HEK293 (cell line): Measurements from ENCODE around the gene ZFR2.

Source experiments
- GLIS2 ChIP-seq: fragments of 450-650 bp; formaldehyde crosslinking; IDR thresholded peaks from 2 replicates; pipeline ENCODE4 v1.5.1; 2016; ENCODE audit warnings: missing biosample characterization, missing genetic modification characterization
- HOXC10 ChIP-seq: sonication (generic); formaldehyde crosslinking; IDR thresholded peaks from 2 replicates; pipeline ENCODE4 v1.8.1; 2023; ENCODE audit warnings: mild to moderate bottlenecking, missing genetic modification reagents
- HOXD13 ChIP-seq: sonication (generic); formaldehyde crosslinking; IDR thresholded peaks from 2 replicates; pipeline ENCODE4 v1.8.0; 2022; ENCODE audit warnings: missing genetic modification reagents, borderline replicate concordance
- OSR2 ChIP-seq: fragments of 450-650 bp; formaldehyde crosslinking; IDR thresholded peaks from 2 replicates; pipeline ENCODE4 v1.5.1; 2016; ENCODE audit warnings: missing biosample characterization, missing genetic modification characterization
- PATZ1 ChIP-seq: fragments of 450-650 bp; formaldehyde crosslinking; IDR thresholded peaks from 2 replicates; pipeline ENCODE4 v1.5.1; 2016; ENCODE audit warnings: missing biosample characterization, missing genetic modification characterization
- SP2 ChIP-seq: fragments of 450-650 bp; formaldehyde crosslinking; IDR thresholded peaks from 2 replicates; pipeline ENCODE4 v1.5.1; 2016; ENCODE audit warnings: missing biosample characterization, missing genetic modification characterization
- TSHZ1 ChIP-seq: fragments of 450-650 bp; formaldehyde crosslinking; IDR thresholded peaks from 2 replicates; pipeline ENCODE4 v1.5.1; 2016; ENCODE audit warnings: missing biosample characterization, missing genetic modification characterization, borderline replicate concordance
- YY1 ChIP-seq: fragments of 450-650 bp; formaldehyde crosslinking; IDR thresholded peaks from 2 replicates; pipeline ENCODE4 v1.5.1; 2018; ENCODE audit warnings: missing biosample characterization, missing genetic modification characterization
- ZBTB21 ChIP-seq: fragments of 450-650 bp; formaldehyde crosslinking; IDR thresholded peaks from 2 replicates; pipeline ENCODE4 v1.5.1; 2017; ENCODE audit warnings: missing biosample characterization, missing genetic modification characterization
- ZBTB49 ChIP-seq: fragments of 450-650 bp; formaldehyde crosslinking; IDR thresholded peaks from 2 replicates; pipeline ENCODE4 v1.5.1; 2016; ENCODE audit warnings: missing biosample characterization, missing genetic modification characterization, low read depth
- ZFP41 ChIP-seq: fragments of 450-650 bp; formaldehyde crosslinking; IDR thresholded peaks from 2 replicates; pipeline ENCODE4 v1.5.1; 2016; ENCODE audit warnings: missing biosample characterization, missing genetic modification characterization, borderline replicate concordance
- ZIC2 ChIP-seq: fragments of 450-650 bp; formaldehyde crosslinking; IDR thresholded peaks from 2 replicates; pipeline ENCODE4 v1.5.1; 2016; ENCODE audit warnings: missing biosample characterization, missing genetic modification characterization
- ZNF146 ChIP-seq: fragments of 450-650 bp; formaldehyde crosslinking; IDR thresholded peaks from 2 replicates; pipeline ENCODE4 v1.5.1; 2016; ENCODE audit warnings: missing biosample characterization, missing genetic modification characterization
- ZNF2 ChIP-seq: fragments of 450-650 bp; formaldehyde crosslinking; IDR thresholded peaks from 2 replicates; pipeline ENCODE4 v1.5.1; 2016; ENCODE audit warnings: missing biosample characterization, missing genetic modification characterization
- ZNF202 ChIP-seq: fragments of 450-650 bp; formaldehyde crosslinking; IDR thresholded peaks from 2 replicates; pipeline ENCODE4 v1.5.1; 2016; ENCODE audit warnings: missing biosample characterization, missing genetic modification characterization, borderline replicate concordance
- ZNF223 ChIP-seq: fragments of 450-650 bp; formaldehyde crosslinking; IDR thresholded peaks from 2 replicates; pipeline ENCODE4 v1.5.1; 2016; ENCODE audit warnings: missing biosample characterization, missing genetic modification characterization
- ZNF266 ChIP-seq: fragments of 450-650 bp; formaldehyde crosslinking; IDR thresholded peaks from 2 replicates; pipeline ENCODE4 v1.5.1; 2016; ENCODE audit warnings: missing biosample characterization, missing genetic modification characterization, low read depth
- ZNF366 ChIP-seq: fragments of 450-650 bp; formaldehyde crosslinking; conservative IDR thresholded peaks from 2 replicates; pipeline ENCODE4 v1.5.1; 2016; ENCODE audit warnings: missing biosample characterization, missing genetic modification characterization
- ZNF37A ChIP-seq: fragments of 450-650 bp; IDR thresholded peaks from 2 replicates; pipeline ENCODE4 v1.5.1; 2018; ENCODE audit warnings: missing biosample characterization, missing genetic modification characterization
- ZNF426 ChIP-seq: fragments of 450-650 bp; formaldehyde crosslinking; IDR thresholded peaks from 2 replicates; pipeline ENCODE4 v1.5.1; 2017; ENCODE audit warnings: missing biosample characterization, missing genetic modification characterization, mild to moderate bottlenecking, inconsistent platforms, moderate library complexity
- ZNF473 ChIP-seq: fragments of 450-650 bp; formaldehyde crosslinking; IDR thresholded peaks from 2 replicates; pipeline ENCODE4 v1.5.1; 2017; ENCODE audit warnings: missing biosample characterization, missing genetic modification characterization
- ZNF48 ChIP-seq: fragments of 450-650 bp; formaldehyde crosslinking; IDR thresholded peaks from 2 replicates; pipeline ENCODE4 v1.5.1; 2016; ENCODE audit warnings: missing biosample characterization, missing genetic modification characterization
- ZNF549 ChIP-seq: fragments of 450-650 bp; IDR thresholded peaks from 2 replicates; pipeline ENCODE4 v1.5.1; 2018; ENCODE audit warnings: missing biosample characterization, missing genetic modification characterization, mild to moderate bottlenecking, inconsistent platforms, moderate library complexity
- ZNF561 ChIP-seq: fragments of 450-650 bp; IDR thresholded peaks from 2 replicates; pipeline ENCODE4 v1.5.1; 2018; ENCODE audit warnings: missing biosample characterization, missing genetic modification characterization, borderline replicate concordance
- ZNF600 ChIP-seq: fragments of 450-650 bp; formaldehyde crosslinking; IDR thresholded peaks from 2 replicates; pipeline ENCODE4 v1.5.1; 2016; ENCODE audit warnings: missing biosample characterization, missing genetic modification characterization
- ZNF610 ChIP-seq: fragments of 450-650 bp; formaldehyde crosslinking; IDR thresholded peaks from 2 replicates; pipeline ENCODE4 v1.5.1; 2016; ENCODE audit warnings: missing biosample characterization, missing genetic modification characterization, borderline replicate concordance
- ZNF664 ChIP-seq: fragments of 450-650 bp; formaldehyde crosslinking; IDR thresholded peaks from 2 replicates; pipeline ENCODE4 v1.5.1; 2016; ENCODE audit warnings: missing biosample characterization, missing genetic modification characterization
- ZNF670 ChIP-seq: fragments of 450-650 bp; formaldehyde crosslinking; IDR thresholded peaks from 2 replicates; pipeline ENCODE4 v1.5.1; 2016; ENCODE audit warnings: missing biosample characterization, missing genetic modification characterization, low read depth
- ZNF777 ChIP-seq: fragments of 450-650 bp; formaldehyde crosslinking; IDR thresholded peaks from 2 replicates; pipeline ENCODE4 v1.5.1; 2017; ENCODE audit warnings: missing biosample characterization, missing genetic modification characterization, borderline replicate concordance
- ZXDB ChIP-seq: fragments of 450-650 bp; formaldehyde crosslinking; IDR thresholded peaks from 2 replicates; pipeline ENCODE4 v1.5.1; 2016; ENCODE audit warnings: missing biosample characterization, missing genetic modification characterization
- TF ChIP-seq, protein P1 (sequence below): fragments of 450-650 bp; formaldehyde crosslinking; IDR thresholded peaks from 2 replicates; pipeline ENCODE4 v1.5.0; 2017; ENCODE audit warnings: missing biosample characterization, missing genetic modification characterization, borderline replicate concordance

Gene ZFR2

DNA sequence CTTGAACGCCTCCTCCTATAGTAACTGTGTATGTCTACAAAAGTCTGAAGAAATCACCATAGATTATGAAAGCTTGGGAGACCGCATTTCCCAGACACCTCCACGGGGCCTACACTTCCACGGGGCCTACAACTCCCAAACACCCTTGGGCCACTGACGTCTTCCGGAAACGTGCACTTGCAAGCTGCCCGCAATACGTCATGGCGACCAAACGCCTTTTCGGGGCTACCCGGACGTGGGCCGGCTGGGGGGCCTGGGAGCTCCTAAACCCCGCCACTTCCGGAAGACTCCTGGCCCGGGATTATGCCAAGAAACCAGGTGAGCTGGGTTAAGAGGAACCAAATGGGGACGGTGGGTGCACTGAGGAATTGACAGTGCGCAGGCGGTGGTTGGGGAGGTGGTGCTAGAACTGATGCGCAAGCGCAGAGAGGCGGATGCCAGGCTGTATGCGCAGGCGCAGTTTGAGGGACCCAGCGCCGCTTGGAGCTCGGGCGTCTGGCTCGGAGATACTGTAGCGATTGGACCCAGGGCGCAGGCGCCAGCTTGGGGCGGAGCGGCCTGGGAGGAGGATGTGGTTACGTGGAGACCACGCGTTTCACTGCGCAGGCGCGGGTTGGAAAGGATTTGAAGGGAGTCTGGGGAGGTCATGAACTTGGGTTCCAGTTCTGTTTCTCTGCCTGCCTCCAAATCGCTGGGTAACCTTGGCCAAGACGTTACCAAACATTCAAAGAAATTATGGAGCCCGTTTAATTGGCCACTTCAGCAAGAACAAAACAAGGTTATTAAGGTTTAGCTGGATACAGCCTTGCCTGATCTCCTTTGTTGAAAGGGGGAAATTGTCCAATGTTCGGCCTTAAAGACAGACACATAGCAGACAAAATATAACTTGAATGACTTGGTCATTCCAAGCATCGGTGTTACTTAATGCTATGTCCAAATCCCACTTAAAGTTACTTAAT lies 106.1 kb downstream of the ZFR2 start, which contains the start of gene MRPL54 (continued):
- peak; percentile 95 for TF ChIP-seq PATZ1 (tag by site-specific recombination)
- no peak for TF ChIP-seq ZNF146 (tag by site-specific recombination)
- no peak for TF ChIP-seq ZIC2 (tag by site-specific recombination)
- no peak for TF ChIP-seq HOXD13 (CRISPR knock-in tag)
- TF ChIP-seq ZNF223: no peak
- TF ChIP-seq ZNF366 (tag by site-specific recombination): no peak
- TF ChIP-seq ZNF670 (tag by site-specific recombination): no peak
- no peak for TF ChIP-seq ZNF610 (tag by site-specific recombination)
- TF ChIP-seq GLIS2 (tag by site-specific recombination): no peak
- TF ChIP-seq SP2 (tag by site-specific recombination): peak; percentile 84
- TF ChIP-seq ZNF549 (tag by site-specific recombination): no peak
- no peak for TF ChIP-seq HOXC10 (CRISPR knock-in tag)
- peak; percentile 85 for TF ChIP-seq ZXDB (tag by site-specific recombination)
- TF ChIP-seq ZNF473: no peak
- TF ChIP-seq ZFP41 (tag by site-specific recombination): no peak
- TF ChIP-seq ZNF600 (tag by site-specific recombination): peak; percentile 93
- TF ChIP-seq ZNF202 (tag by site-specific recombination): no peak
- no peak for TF ChIP-seq TSHZ1
- no peak for TF ChIP-seq ZNF48 (tag by site-specific recombination)
- no peak for TF ChIP-seq ZBTB49
- TF ChIP-seq ZNF664: no peak
- no peak for TF ChIP-seq ZNF426 (tag by site-specific recombination)
- TF ChIP-seq ZNF2 (tag by site-specific recombination): peak; percentile 85
- TF ChIP-seq OSR2 (tag by site-specific recombination): no peak
- no peak for TF ChIP-seq ZNF266
- no peak for TF ChIP-seq ZNF37A
- TF ChIP-seq ZNF561: no peak
- peak; percentile 73; the same call in 1 of the 2 replicates for TF ChIP-seq ZBTB21 (tag by site-specific recombination)
- TF ChIP-seq, protein P1, sequence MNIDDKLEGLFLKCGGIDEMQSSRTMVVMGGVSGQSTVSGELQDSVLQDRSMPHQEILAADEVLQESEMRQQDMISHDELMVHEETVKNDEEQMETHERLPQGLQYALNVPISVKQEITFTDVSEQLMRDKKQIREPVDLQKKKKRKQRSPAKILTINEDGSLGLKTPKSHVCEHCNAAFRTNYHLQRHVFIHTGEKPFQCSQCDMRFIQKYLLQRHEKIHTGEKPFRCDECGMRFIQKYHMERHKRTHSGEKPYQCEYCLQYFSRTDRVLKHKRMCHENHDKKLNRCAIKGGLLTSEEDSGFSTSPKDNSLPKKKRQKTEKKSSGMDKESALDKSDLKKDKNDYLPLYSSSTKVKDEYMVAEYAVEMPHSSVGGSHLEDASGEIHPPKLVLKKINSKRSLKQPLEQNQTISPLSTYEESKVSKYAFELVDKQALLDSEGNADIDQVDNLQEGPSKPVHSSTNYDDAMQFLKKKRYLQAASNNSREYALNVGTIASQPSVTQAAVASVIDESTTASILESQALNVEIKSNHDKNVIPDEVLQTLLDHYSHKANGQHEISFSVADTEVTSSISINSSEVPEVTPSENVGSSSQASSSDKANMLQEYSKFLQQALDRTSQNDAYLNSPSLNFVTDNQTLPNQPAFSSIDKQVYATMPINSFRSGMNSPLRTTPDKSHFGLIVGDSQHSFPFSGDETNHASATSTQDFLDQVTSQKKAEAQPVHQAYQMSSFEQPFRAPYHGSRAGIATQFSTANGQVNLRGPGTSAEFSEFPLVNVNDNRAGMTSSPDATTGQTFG (tag by site-specific recombination): no peak
- no peak for TF ChIP-seq ZNF777
- TF ChIP-seq YY1 (tag by site-specific recombination): peak; percentile 86
